ENCODE measurements around the gene CHST3. TPM values are rescaled to one million over a fixed set of nuclear protein-coding genes. Genes with fewer than 3 reads are reported as not detected.
"Not testable (repeated sequence)": the region's sequence is repeated elsewhere in the genome, so short reads cannot be mapped to it uniquely, and the experiment has no call there.

The CHST3 gene
- total RNA-seq, 2 donors from 2014 or later = 34.9 to 37.7 TPM

- no peak for DNase-seq (ENCODE audit: low spot score)
- intact Hi-C loops (cut with DNase I) = loop anchor here in 1 of 2 donors (5.0 kb wide), 1 partner anchor 42 kb away; no protein-coding TSS in a partner anchor
Measured at GRCh38 chr10:71970331-71970730, 6.1 kb downstream of the CHST3 start.

GRCh38 chr10:71970869-71971268 lies 6.7 kb downstream of the CHST3 start:
- intact Hi-C loops (cut with DNase I) = loop anchor here in 1 of 2 donors (5.0 kb wide), 1 partner anchor 41 kb away; no protein-coding TSS in a partner anchor
- no peak for DNase-seq (ENCODE audit: low spot score)

GRCh38 chr10:71971311-71971731 lies 7.1 kb downstream of the CHST3 start:
- intact Hi-C loops (cut with DNase I) = loop anchor here in 1 of 2 donors (5.0 kb wide), 1 partner anchor 41 kb away; no protein-coding TSS in a partner anchor
- no peak for DNase-seq (ENCODE audit: low spot score)

DNA sequence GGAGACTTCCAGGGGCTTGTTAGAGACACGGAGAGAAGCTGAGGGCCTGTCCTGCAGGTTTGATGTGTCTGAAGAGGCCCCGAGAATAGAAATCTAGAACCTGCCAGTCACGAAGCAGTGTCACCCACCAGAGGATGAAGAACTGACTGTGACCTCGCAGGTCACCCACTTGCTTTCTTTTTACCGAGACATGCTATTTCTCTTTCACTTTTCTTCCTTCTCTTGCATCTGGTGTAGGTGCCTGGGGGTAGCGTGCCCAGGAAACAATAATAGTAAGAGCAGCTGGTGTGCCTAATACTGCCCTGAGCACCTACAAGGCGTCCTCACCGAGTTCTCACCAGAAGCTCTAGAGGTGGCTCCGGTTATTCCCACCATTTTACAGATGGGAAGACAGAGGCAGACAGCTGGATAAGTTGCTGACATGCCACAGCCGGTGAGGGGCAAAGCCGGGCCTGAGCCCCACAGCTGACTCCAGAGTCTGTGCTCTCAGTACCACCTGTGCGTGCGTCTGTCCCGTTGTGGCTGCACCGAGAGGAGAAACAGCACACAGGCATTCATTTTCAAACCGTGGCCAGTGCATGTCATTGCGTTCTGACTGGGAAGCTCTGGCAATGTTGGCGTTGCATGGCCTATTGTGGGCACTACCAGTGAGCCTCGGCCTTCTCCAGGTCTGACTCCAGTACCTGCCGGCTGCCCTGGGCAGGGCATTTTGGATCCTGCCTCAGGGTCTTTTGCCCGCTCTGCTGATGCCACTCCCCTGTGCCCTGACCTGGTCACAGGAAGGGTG lies 7.8 kb downstream of the CHST3 start:
- DNase-seq (ENCODE audit: low spot score) = no peak
- intact Hi-C loops (cut with DNase I) = loop anchor here in 1 of 2 donors (5.0 kb wide), 1 partner anchor 40 kb away; no protein-coding TSS in a partner anchor

DNA sequence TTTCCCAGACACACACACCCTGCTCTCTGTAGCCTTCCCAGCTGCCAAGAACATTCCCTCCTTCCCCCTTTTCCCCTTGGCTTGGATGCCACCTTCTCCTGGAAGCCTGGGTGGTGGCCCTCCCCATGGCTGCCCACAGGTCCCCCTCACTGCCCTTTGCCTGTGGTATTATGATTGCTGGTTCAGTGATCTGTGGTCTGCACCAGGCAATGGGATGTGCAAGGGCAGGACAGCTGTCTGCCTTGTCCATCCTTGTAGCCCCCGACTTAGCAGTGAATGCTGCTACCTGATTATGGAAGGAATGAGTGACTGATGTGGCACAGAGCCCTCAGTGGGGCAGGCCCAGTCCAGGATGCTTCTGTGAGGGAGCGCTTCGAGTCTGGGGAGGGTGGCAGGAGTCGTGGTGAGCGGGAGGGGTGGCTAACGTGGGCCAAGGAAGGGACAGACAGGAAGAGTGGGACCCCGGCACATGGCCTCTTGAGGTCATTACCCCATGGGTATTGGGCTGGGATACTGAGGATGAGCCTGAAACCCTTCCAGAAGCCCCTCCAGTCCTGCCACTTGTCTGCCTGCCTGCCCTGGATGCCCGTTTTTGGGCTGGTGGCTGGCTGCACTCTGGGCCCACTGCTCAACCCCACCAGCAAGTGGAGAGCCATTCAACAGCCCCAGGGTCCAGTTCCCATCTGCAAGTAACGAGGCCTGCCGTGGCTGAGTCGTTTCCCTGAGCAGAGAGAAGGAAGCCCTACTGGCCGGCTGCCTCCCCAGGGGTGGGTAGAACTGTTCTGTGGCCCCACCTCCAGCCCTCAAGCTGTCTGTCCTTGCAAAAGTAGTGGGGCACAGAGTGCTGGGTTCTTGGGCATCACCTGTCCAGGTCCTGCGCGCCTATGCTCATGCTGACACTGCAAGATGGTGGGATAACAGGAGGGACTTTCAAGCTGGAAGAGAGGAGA lies 8.8 kb downstream of the CHST3 start:
- intact Hi-C loops (cut with DNase I) = loop anchor here in 1 of 2 donors (5.0 kb wide), 1 partner anchor 39 kb away; no protein-coding TSS in a partner anchor

DNA sequence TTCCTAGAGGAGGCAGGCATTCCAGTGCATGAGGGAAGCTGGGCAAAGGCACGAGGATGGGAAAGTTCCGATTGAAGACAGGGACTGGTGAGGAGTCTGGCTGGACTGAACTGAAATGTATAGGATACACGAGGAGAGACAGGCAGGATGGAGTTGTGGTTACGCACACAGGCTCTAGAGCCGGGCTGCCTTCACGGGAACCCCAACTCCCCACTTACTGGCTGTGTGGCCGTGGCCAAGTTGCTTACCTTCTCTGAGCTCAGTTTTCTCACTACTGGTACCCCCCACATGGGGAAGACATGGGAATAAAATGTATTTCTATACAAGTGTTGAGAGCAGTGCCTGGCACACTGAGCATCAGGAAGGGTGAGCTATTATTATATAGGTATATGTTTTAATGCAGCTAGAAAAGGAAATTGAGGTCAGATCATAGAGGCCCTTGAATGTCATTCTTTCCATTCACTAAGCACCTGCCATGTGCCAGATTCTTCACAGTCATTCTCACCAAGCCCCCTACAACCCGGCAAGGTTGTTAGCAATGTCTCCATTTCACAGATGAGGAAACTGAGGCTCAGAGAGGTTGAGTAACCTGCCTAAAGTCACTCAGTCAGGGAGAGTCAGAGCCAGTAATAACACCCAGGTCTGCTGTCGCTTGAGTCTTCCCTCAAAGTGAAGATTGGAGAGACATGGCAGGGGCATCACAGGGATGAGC lies 9.7 kb downstream of the CHST3 start:
- no peak for DNase-seq (ENCODE audit: low spot score)
- intact Hi-C loops (cut with DNase I) = loop anchor here in 1 of 2 donors (5.0 kb wide), 1 partner anchor 38 kb away; no protein-coding TSS in a partner anchor

More for the DNA sequence above, 8.8 kb downstream of the CHST3 start:
- no peak for DNase-seq (ENCODE audit: low spot score)

- intact Hi-C loops (cut with DNase I) = loop anchor here in 1 of 2 donors (5.0 kb wide), 1 partner anchor 38 kb away; no protein-coding TSS in a partner anchor
- no peak for DNase-seq (ENCODE audit: low spot score)
Measured at GRCh38 chr10:71974489-71975021, 10.4 kb downstream of the CHST3 start.

DNA sequence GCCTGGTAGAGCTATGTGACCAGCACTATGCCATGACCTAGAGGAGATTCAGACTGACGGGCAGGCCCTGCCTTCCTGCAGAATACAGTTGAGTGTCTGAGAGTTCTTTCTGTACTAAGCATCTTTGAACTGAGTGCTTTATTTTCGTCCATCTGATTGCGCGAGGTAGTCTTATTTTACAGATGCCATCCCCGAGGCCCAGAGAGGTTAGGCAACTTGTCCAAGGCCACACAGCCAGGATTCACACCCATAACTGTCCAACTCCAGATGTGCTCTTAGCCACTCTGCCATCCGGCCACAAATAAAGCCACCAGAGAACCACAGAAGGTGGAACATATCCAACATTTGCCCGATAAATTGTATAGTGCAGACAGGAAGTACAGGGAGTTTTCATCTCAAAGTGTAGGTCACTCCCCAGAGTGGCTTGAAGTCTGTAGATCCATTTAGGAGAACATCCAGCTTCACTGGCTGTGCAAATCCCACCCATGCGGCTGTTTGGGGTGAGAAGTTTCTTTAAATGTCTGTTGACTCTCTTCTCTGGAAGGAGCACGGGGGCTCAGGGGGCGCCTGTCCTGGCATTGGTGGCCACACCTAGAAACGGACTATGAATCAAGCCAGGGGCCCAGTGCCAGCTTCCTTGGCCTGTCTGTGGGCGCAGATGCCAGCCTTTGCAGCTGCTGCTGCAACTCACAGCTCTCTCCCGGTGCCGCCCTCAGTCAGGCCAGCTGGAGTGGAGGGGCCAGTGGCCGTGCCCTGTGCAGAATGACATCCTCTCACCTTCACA lies 11.1 kb downstream of the CHST3 start:
- intact Hi-C loops (cut with DNase I) = no loop called here
- no peak for DNase-seq (ENCODE audit: low spot score)

GRCh38 chr10:71975871-71976725 lies 11.9 kb downstream of the CHST3 start:
- no peak for DNase-seq (ENCODE audit: low spot score)
- intact Hi-C loops (cut with DNase I) = no loop called here

GRCh38 chr10:71977614-71977903 lies 13.4 kb downstream of the CHST3 start:
- intact Hi-C loops (cut with DNase I); DNase-seq (ENCODE audit: low spot score): not testable (repeated sequence)

- DNase-seq (ENCODE audit: low spot score) = no peak
- intact Hi-C loops (cut with DNase I) = no loop called here
Measured at GRCh38 chr10:71978476-71978875, 14.3 kb downstream of the CHST3 start.

- intact Hi-C loops (cut with DNase I) = no loop called here
- no peak for DNase-seq (ENCODE audit: low spot score)
Measured at GRCh38 chr10:71978988-71979691, 14.9 kb downstream of the CHST3 start.

DNA sequence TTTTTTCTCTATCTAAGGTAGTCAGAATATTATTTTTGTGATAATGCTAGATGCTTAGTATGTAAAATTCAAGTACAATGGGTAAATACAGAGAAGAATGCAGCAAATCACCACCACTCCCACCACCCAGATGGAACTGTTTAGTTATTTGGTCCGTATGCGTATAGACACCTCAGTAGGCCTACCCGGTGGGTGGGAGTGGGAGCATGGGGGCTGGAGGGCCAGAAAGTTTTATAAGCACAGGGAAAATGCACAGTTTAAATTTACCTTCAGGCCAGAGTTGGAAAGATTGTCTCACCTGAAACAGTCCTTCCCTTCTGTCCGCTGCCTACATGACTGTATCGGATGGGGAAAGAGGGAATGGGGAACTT lies 15.5 kb downstream of the CHST3 start:
- intact Hi-C loops (cut with DNase I) = no loop called here
- DNase-seq (ENCODE audit: low spot score) = no peak

DNA sequence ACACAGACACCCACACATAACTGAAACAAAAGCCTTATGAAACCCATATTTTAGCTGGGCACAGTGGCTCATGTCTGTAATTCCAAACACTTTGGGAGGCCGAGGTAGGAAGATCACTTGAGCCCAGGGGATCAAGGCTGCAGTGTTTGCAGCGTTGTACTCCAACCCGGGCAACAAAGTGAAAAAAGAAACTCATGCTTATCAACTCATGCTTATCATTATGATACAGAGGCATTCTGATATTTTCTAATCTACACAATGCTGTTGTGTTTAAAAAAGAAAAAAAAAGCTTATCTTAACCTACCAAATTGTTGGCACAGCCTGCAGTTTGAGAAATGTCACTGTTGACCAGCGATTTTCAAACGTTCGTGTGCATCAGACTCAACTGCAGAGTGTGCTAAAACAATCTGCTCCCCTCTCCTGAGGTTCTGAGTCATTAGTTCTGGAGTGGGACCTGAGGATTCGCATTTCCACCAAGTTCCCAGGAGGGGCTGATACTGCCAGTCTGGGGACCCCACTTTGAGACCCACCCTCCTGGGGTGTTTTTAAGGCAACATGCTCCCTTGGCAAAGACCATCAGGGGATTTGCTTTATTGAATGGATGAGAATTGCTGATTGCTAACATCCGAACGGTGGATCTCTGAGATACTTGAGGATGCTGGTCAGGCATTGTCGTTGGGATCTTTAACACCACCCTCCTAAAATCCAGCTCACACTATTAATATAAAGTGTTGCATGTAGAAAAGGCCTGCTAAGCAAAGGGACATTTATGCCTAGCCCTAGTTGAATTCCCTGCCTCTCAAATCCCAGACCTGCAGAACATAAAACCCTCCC lies 16.2 kb downstream of the CHST3 start:
- no peak for DNase-seq (ENCODE audit: low spot score)
- intact Hi-C loops (cut with DNase I) = no loop called here

DNA sequence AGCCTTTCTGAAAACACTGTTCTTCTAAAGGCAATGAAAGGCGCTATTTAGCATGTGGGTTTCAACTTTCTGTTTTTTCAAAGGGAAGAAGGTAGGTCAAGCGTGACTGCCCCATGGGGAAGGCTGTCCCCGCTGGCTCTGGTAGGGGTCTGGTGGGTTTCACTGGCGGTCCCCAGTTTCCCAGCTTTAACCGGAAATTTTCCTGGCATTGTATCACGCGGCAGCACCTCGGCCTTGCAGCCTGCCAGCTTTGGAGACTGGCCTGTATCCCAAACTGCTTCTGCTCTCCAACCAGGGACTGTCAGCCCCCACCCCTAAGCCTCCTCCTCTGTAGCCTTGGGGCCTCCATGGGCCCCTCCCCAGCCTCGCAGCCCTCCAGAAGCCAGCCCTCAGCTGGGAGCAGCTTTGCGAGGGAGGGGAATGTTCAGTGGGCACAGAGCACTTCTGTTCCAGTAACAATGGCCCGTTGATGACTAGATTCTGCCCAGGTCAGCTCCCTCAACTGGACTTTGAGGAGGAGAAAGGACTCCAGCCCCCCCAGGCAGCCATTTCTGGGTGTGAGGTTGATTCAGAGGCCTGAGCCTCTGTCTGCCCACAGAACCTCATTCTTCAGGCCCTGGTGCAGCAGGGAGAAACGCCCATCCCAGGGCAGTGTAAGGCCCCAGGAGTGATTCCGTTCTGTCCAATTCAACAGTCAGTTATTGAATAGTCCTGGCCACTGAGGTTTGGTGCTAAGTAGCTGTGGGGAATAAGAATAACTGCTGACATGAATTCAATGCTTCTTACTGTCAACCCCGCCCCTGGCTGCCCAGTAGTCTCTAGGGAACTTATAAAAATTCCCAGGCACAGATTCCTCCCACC lies 17.1 kb downstream of the CHST3 start:
- intact Hi-C loops (cut with DNase I) = no loop called here
- no peak for DNase-seq (ENCODE audit: low spot score)

Data from posterior vena cava (tissue), 2 donors.